ENCODE results near the gene ZNF792. TPM values are rescaled to one million over a fixed set of nuclear protein-coding genes. Genes with fewer than 3 reads are reported as not detected.
A peak's percentile ranks its signal among the peaks of the same experiment; 100 is the strongest.

ZNF792 gene
- total RNA-seq, 1 donor from 2014 or later, result 6.1 TPM

DNA sequence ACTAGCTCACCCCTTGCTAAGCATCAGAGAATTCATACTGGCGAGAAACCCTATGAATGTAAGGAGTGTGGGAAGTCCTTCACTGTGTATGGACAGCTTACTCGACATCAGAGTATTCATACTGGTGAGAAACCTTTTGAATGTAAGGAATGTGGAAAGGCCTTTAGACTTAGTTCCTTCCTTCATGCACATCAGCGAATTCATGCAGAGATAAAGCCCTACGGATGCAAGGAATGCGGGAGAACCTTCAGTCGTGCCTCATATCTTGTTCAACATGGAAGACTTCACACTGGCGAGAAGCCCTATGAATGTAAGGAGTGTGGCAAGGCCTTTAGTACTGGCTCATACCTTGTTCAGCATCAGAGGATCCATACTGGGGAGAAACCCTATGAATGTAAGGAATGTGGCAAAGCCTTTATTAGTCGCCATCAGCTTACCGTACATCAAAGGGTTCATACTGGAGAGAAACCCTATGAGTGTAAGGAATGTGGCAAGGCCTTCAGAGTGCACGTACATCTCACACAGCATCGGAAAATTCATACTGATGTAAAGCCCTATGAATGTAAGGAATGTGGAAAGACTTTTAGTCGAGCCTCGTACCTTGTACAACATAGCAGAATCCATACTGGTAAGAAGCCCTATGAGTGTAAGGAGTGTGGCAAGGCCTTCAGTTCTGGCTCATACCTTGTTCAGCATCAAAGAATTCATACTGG is 20.0 kb downstream of the ZNF792 start:
- no peak for DNase-seq (ENCODE audit: low read depth)

DNA sequence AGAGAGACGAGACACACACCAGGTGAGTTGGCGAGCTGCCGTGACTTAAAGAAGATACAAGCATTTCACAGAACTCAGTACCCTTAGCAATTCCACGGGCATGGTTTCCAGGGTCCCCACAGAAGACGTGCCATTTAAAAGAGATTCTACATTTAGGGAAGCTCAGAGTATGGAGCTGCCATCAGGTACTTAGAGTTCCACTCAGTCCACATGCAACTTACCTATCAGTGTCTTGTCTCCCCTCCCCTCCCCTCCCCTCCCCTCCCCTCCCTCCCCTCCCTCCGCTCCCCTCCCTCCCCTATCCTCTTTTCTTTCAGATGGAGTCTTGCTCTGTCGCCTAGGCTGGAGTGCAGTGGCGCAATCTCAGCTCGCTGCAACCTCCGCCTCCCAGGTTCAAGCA is 25.1 kb downstream of the ZNF792 start:
- Histone ChIP-seq H3K4me3 (ENCODE audit: low read depth, low read length) (no peak overlapping the region), H3K27me3 (ENCODE audit: control insufficient read depth, insufficient read depth, low read length) (no peaks in the 10 kb centered on the region), H3K36me3 (ENCODE audit: control insufficient read depth, insufficient read depth, low read length) (no peaks in the 10 kb centered on the region)
- DNase-seq (ENCODE audit: low read depth), result no peak
- TF ChIP-seq, protein P1, sequence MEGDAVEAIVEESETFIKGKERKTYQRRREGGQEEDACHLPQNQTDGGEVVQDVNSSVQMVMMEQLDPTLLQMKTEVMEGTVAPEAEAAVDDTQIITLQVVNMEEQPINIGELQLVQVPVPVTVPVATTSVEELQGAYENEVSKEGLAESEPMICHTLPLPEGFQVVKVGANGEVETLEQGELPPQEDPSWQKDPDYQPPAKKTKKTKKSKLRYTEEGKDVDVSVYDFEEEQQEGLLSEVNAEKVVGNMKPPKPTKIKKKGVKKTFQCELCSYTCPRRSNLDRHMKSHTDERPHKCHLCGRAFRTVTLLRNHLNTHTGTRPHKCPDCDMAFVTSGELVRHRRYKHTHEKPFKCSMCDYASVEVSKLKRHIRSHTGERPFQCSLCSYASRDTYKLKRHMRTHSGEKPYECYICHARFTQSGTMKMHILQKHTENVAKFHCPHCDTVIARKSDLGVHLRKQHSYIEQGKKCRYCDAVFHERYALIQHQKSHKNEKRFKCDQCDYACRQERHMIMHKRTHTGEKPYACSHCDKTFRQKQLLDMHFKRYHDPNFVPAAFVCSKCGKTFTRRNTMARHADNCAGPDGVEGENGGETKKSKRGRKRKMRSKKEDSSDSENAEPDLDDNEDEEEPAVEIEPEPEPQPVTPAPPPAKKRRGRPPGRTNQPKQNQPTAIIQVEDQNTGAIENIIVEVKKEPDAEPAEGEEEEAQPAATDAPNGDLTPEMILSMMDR (IDR thresholded peaks at IDR 0.05; ENCODE audit: insufficient read depth, low read length, poor library complexity, severe bottlenecking), result no peak

More for the DNA sequence above, 20.0 kb downstream of the ZNF792 start:
- no peaks in the 10 kb centered on the region for H3K36me3 ChIP-seq (ENCODE audit: control insufficient read depth, insufficient read depth, low read length)
- TF ChIP-seq, protein P1 (IDR thresholded peaks at IDR 0.05; ENCODE audit: insufficient read depth, low read length, poor library complexity, severe bottlenecking), result no peak
- H3K4me3 ChIP-seq (ENCODE audit: low read depth, low read length), result no peak overlapping the region
- no peaks in the 10 kb centered on the region for H3K27me3 ChIP-seq (ENCODE audit: control insufficient read depth, insufficient read depth, low read length)

GRCh38 chr19:34936184-34936583 is 27.8 kb downstream of the ZNF792 start:
- no peaks in the 10 kb centered on the region for H3K27me3 ChIP-seq (ENCODE audit: control insufficient read depth, insufficient read depth, low read length)
- no peak overlapping the region for H3K4me3 ChIP-seq (ENCODE audit: low read depth, low read length)
- TF ChIP-seq, protein P1 (IDR thresholded peaks at IDR 0.05; ENCODE audit: insufficient read depth, low read length, poor library complexity, severe bottlenecking), result no peak
- H3K36me3 ChIP-seq (ENCODE audit: control insufficient read depth, insufficient read depth, low read length), result no peaks in the 10 kb centered on the region
- no peak for DNase-seq (ENCODE audit: low read depth)

GRCh38 chr19:34932494-34932893 is 31.5 kb downstream of the ZNF792 start:
- no peaks in the 10 kb centered on the region for H3K36me3 ChIP-seq (ENCODE audit: control insufficient read depth, insufficient read depth, low read length)
- H3K4me3 ChIP-seq (ENCODE audit: low read depth, low read length), result no peak overlapping the region
- DNase-seq (ENCODE audit: low read depth), result no peak
- no peaks in the 10 kb centered on the region for H3K27me3 ChIP-seq (ENCODE audit: control insufficient read depth, insufficient read depth, low read length)
- TF ChIP-seq, protein P1 (IDR thresholded peaks at IDR 0.05; ENCODE audit: insufficient read depth, low read length, poor library complexity, severe bottlenecking), result no peak

- peak within 1 kb of the TSS; percentile 67 for H3K4me3 ChIP-seq (ENCODE audit: low read depth, low read length)
- TF ChIP-seq, protein P1 (IDR thresholded peaks at IDR 0.05; ENCODE audit: insufficient read depth, low read length, poor library complexity, severe bottlenecking), result no peak
- no peaks in the 10 kb centered on the region for H3K36me3 ChIP-seq (ENCODE audit: control insufficient read depth, insufficient read depth, low read length)
These were observed 37.2 kb downstream of the ZNF792 start, which contains the start of gene ZNF30 for GRCh38 chr19:34926685-34927375. TSS of gene ZNF30 (plus strand) at chr19:34926903. CDS start at chr19:34929948, 3,045 bp downstream.

More at GRCh38 chr19:34926685-34927375, 37.2 kb downstream of the ZNF792 start, which contains the start of gene ZNF30:
- DNase-seq (ENCODE audit: low read depth), result peak; percentile 76
- H3K27me3 ChIP-seq (ENCODE audit: control insufficient read depth, insufficient read depth, low read length), result no peaks in the 10 kb centered on the region
